ENCODE results near the gene USP51.

GRCh38 chrX:55451141-55451540 is 38.5 kb downstream of the USP51 start:
- TF ChIP-seq CTCF (IDR thresholded peaks at IDR 0.05; ENCODE audit: poor library complexity) (no peak), EZH2phosphoT487 (IDR thresholded peaks at IDR 0.05; ENCODE audit: low read depth, severe bottlenecking, unreplicated experiment) (no peak), EZH2 (IDR thresholded peaks at IDR 0.05; ENCODE audit: borderline replicate concordance) (no peak)

Data from hepatocyte (in vitro differentiated cells).